Esophagus squamous epithelium (tissue), 4 donors: ENCODE data around the gene CPNE4.

Source experiments
- POLR2A ChIP-seq, 4 donors: fragments of 450-650 bp; IDR thresholded peaks; one replicate each; pipeline ENCODE4 v1.6.1; 2017; ENCODE audit warnings: antibody characterized with exemption in 4 of 4, mild to moderate bottlenecking in 4 of 4, moderate library complexity in 3 of 4
- TF ChIP-seq, protein P1 (sequence below), 6 experiments: fragments of 450-650 bp in 4 of 6; fragments of 200-600 bp in 2 of 6; sonication (generic) in 2 of 6; IDR thresholded peaks; one replicate each; pipeline ENCODE4 v1.5.1; 2016 to 2019; ENCODE audit warnings: antibody characterized with exemption in 6 of 6, mild to moderate bottlenecking in 4 of 6, moderate library complexity in 4 of 6

DNA sequence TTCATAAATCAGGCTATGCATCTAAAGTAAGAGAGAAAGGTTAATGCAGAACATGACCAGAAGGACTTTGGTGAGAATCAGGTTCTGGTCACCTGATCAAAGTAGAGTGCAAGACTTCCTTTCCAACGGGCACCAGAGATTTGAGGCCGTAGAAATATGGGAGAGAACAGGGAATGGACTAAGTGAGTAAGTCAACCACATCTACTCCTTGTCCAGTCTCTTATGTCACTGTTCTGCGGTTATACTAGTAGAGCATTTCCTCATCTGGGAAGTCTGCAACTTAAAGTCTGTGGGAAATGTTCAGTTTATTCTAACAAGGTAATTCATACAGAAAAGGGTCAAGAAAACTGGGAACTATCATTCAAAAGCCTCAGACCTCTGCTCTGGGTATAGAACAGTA is 232.8 kb downstream of the CPNE4 start:
- TF ChIP-seq, protein P1, sequence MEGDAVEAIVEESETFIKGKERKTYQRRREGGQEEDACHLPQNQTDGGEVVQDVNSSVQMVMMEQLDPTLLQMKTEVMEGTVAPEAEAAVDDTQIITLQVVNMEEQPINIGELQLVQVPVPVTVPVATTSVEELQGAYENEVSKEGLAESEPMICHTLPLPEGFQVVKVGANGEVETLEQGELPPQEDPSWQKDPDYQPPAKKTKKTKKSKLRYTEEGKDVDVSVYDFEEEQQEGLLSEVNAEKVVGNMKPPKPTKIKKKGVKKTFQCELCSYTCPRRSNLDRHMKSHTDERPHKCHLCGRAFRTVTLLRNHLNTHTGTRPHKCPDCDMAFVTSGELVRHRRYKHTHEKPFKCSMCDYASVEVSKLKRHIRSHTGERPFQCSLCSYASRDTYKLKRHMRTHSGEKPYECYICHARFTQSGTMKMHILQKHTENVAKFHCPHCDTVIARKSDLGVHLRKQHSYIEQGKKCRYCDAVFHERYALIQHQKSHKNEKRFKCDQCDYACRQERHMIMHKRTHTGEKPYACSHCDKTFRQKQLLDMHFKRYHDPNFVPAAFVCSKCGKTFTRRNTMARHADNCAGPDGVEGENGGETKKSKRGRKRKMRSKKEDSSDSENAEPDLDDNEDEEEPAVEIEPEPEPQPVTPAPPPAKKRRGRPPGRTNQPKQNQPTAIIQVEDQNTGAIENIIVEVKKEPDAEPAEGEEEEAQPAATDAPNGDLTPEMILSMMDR (IDR thresholded peaks at IDR 0.05), result no peak
- TF ChIP-seq POLR2A (IDR thresholded peaks at IDR 0.05), result no peak
